ENCODE data around the gene KCNH1.

The KCNH1 gene

GRCh38 chr1:210648588-210649269, 485.2 kb downstream of the KCNH1 start:
- no peak for DNase-seq
- in situ Hi-C loops (cut with MboI; ENCODE audit: low pct_unique_long_range_greater_than_20kb, low sequenced_read_pairs): no loop called here

- DNase-seq: no peak
- in situ Hi-C loops (cut with MboI; ENCODE audit: low pct_unique_long_range_greater_than_20kb, low sequenced_read_pairs): no loop called here
Measured at GRCh38 chr1:210647406-210648333, 486.3 kb downstream of the KCNH1 start.

DNA sequence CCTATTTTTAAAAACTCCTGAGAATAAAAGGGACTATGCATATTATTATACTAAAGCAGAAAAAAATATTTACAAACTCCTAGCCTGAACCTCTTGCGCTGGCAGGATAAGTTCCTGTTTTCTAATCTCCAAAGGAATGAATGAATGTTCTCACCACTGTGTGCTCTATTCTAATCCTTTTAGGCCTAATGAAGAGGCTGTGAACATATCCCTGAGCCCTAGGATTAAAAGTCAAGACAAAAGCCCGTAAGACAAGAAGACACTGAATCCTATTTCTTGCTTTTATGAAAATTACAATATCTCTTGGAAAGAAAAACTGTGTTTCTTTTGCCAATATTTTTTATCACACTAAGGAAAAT, 487.7 kb downstream of the KCNH1 start:
- no peak for DNase-seq

GRCh38 chr1:210645582-210646257, 488.2 kb downstream of the KCNH1 start:
- in situ Hi-C loops (cut with MboI; ENCODE audit: low pct_unique_long_range_greater_than_20kb, low sequenced_read_pairs): no loop called here

More for the DNA sequence above, 487.7 kb downstream of the KCNH1 start:
- in situ Hi-C loops (cut with MboI; ENCODE audit: low pct_unique_long_range_greater_than_20kb, low sequenced_read_pairs): no loop called here

DNA sequence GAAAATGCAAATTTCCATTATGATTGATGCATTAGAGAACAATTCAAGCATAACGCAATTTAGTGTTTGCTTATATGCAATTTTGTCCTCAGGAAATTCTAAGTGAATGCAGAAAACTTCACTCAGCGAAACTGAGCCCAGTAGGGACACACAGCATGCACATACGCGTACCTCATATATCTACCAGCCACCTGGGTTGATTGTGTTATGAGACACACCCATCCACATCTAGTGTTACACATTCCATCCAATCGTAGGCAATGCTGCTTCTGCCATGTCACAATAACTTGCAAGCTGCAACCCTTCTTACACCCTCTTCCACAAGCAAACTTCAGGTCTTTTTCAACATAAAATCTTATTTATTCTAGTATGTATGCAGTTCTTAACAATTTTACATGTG, 492.4 kb downstream of the KCNH1 start:
- DNase-seq: no peak
- in situ Hi-C loops (cut with MboI; ENCODE audit: low pct_unique_long_range_greater_than_20kb, low sequenced_read_pairs): no loop called here

More at GRCh38 chr1:210645582-210646257, 488.2 kb downstream of the KCNH1 start:
- no peak for DNase-seq

- no peak for DNase-seq
- in situ Hi-C loops (cut with MboI; ENCODE audit: low pct_unique_long_range_greater_than_20kb, low sequenced_read_pairs): no loop called here
Measured at GRCh38 chr1:210635108-210635507, 498.8 kb downstream of the KCNH1 start.

DNA sequence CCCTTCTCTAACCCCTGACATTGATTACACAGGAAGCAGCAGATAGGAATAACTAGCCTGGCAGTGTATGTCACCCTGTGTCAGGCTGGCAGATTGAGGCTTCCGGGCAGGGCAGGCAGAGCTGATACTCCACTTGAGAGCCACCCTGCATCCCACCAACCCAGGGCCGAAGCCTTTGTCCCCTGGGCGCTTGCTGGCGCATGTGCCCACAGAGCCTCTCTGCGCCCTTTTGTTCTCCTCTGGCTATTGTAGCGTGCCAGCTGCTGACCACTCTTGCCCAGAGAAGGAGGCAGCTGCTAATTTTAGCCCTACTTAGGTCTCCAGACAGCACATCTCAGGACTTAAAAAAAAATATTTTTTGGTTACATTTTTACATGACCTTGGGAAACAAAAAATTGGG, 500.3 kb downstream of the KCNH1 start:
- in situ Hi-C loops (cut with MboI; ENCODE audit: low pct_unique_long_range_greater_than_20kb, low sequenced_read_pairs): no loop called here
- DNase-seq: no peak

- no peak for DNase-seq
- in situ Hi-C loops (cut with MboI; ENCODE audit: low pct_unique_long_range_greater_than_20kb, low sequenced_read_pairs): no loop called here
Measured at GRCh38 chr1:210633140-210633539, 500.8 kb downstream of the KCNH1 start.

DNA sequence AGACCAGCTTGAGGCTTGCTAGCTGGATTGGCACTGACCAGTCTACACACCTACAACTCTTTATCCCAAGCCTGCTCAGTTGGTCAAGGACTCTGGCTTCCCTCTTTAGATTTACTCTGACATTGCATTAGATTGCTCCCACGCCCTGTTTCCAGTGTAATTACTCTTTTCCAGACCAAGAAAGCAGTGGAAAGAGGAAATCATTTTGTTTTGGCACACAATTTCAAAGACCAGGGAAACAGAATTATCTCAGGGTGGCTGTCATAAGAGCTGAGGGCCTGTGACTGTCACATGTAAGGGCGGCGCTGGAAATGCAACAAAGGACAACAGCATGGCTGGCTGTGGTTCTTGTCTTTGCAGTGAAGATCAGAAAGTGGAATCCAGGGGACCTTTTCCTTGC, 502.5 kb downstream of the KCNH1 start:
- in situ Hi-C loops (cut with MboI; ENCODE audit: low pct_unique_long_range_greater_than_20kb, low sequenced_read_pairs): no loop called here
- DNase-seq: no peak

DNA sequence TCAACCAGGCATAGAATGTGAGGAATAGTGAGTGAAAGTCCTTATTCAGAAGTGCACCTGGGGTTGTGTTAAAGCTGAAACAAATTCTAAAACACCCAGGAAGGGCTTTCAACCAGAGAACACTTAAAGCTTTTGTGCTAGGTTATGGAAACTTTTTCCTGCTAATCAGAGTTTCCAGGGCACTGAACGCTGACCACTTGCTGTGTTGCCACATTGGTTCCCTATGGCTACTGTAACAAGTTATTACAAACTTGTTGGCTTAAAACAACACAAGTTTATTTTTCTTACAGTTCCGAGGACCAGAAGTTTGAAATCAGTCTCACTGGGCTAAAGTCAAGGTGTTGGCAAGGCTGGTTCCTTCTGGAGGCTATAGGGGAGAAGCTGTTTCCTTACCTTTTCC, 504.7 kb downstream of the KCNH1 start:
- no peak for DNase-seq
- in situ Hi-C loops (cut with MboI; ENCODE audit: low pct_unique_long_range_greater_than_20kb, low sequenced_read_pairs): no loop called here

- no peak for DNase-seq
- in situ Hi-C loops (cut with MboI; ENCODE audit: low pct_unique_long_range_greater_than_20kb, low sequenced_read_pairs): no loop called here
Measured at GRCh38 chr1:210627755-210628154, 506.2 kb downstream of the KCNH1 start.
